IPS-15b (cell line): ENCODE results near the gene SPNS3.

Source experiments
- H3K27me3 ChIP-seq: one replicate; pipeline ENCODE4 v1.6.1; 2013; ENCODE audit warnings: low read length; ENCODE audit not compliant: control insufficient read depth, insufficient read depth
- H3K36me3 ChIP-seq: one replicate; pipeline ENCODE4 v1.6.1; 2013; ENCODE audit warnings: low read length; ENCODE audit not compliant: control insufficient read depth, insufficient read depth
- H3K4me1 ChIP-seq: one replicate; pipeline ENCODE4 v1.6.1; 2013; ENCODE audit warnings: mild to moderate bottlenecking, low read length; ENCODE audit not compliant: control insufficient read depth, insufficient read depth
- H3K4me3 ChIP-seq: one replicate; pipeline ENCODE4 v1.5.1; 2013; ENCODE audit warnings: low read depth, low read length
- H3K9ac ChIP-seq: one replicate; pipeline ENCODE4 v1.6.1; 2013; ENCODE audit warnings: low read depth, mild to moderate bottlenecking, low read length
- H3K9me3 ChIP-seq: one replicate; pipeline ENCODE4 v1.6.1; 2013; ENCODE audit warnings: mild to moderate bottlenecking, low read length; ENCODE audit not compliant: control insufficient read depth, insufficient read depth

The SPNS3 gene

GRCh38 chr17:4476511-4477070 is 42.9 kb downstream of the SPNS3 start:
- no peaks in the 10 kb centered on the region for H3K36me3 ChIP-seq
- no peaks in the 10 kb centered on the region for H3K27me3 ChIP-seq
- H3K9me3 ChIP-seq = no peaks in the 10 kb centered on the region
- H3K4me3 ChIP-seq = no peak overlapping the region
- H3K4me1 ChIP-seq = no peaks in the 10 kb centered on the region
- no peak overlapping the region for H3K9ac ChIP-seq

GRCh38 chr17:4477255-4477791 is 43.6 kb downstream of the SPNS3 start:
- Histone ChIP-seq H3K9ac (no peak overlapping the region), H3K27me3 (no peaks in the 10 kb centered on the region), H3K36me3 (no peaks in the 10 kb centered on the region), H3K4me1 (no peaks in the 10 kb centered on the region), H3K9me3 (no peaks in the 10 kb centered on the region), H3K4me3 (no peak overlapping the region)

DNA sequence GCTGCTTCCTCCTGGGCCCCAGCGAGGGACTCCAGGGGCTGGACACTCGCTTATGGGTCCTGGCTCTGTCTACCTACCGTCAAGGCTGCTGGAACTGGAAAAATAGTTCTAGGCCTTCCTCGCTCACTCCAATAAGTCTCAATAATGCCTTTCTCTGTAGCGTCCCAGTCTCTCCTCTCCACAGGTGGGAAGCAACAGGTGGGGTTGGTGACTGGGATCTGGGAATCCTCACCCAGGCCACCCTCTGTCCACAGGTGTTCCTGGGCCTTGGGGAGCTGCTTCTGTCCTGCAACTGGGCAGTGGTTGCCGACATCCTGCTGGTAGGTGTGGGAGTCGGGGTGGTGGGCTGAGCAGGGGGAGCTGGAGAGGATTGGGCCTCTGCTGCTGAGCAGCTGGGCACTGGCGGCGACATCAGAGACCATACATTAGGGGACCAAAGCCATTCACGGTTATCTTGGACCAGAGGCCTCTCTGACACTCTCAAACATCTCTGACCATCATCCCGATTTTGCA is 44.6 kb downstream of the SPNS3 start:
- no peak overlapping the region for H3K9ac ChIP-seq
- no peaks in the 10 kb centered on the region for H3K27me3 ChIP-seq
- no peak overlapping the region for H3K4me3 ChIP-seq
- no peaks in the 10 kb centered on the region for H3K36me3 ChIP-seq
- no peaks in the 10 kb centered on the region for H3K9me3 ChIP-seq
- H3K4me1 ChIP-seq = no peaks in the 10 kb centered on the region

DNA sequence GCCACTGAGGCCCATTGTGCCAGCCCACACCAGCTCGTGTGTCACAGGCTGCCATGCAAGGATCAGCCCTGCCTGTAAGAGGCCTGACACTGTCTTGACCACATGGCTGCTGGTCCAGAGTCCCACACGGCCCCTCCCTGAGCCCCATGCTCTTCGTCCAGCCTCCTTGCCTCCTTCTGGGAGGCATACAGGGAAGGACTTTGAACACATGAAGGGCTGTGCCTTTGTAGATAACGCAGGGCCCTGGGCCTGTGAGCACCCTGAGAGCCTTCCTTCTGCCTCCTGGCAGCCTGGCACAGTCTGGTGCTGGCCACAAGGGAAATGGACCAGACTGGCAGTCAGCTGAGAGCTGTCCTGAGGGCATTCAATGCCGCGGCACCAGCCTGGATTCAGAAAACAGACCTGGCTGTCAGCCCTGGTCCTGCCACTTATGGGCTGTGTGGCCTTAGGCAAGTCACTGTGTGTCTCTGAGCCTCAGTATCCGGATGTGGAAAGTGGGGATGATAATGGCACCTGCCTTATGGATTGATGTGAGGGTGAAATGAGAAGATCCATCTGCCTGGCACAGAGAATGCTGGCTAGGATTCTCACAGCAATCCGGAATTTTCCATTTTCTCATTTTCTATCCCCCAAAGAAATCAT is 45.7 kb downstream of the SPNS3 start:
- H3K36me3 ChIP-seq = no peaks in the 10 kb centered on the region
- no peaks in the 10 kb centered on the region for H3K27me3 ChIP-seq
- H3K9me3 ChIP-seq = no peaks in the 10 kb centered on the region
- H3K9ac ChIP-seq = no peak overlapping the region
- no peak overlapping the region for H3K4me3 ChIP-seq
- no peaks in the 10 kb centered on the region for H3K4me1 ChIP-seq

- no peaks in the 10 kb centered on the region for H3K4me1 ChIP-seq
These were observed 46.4 kb downstream of the SPNS3 start for GRCh38 chr17:4479982-4480751.

DNA sequence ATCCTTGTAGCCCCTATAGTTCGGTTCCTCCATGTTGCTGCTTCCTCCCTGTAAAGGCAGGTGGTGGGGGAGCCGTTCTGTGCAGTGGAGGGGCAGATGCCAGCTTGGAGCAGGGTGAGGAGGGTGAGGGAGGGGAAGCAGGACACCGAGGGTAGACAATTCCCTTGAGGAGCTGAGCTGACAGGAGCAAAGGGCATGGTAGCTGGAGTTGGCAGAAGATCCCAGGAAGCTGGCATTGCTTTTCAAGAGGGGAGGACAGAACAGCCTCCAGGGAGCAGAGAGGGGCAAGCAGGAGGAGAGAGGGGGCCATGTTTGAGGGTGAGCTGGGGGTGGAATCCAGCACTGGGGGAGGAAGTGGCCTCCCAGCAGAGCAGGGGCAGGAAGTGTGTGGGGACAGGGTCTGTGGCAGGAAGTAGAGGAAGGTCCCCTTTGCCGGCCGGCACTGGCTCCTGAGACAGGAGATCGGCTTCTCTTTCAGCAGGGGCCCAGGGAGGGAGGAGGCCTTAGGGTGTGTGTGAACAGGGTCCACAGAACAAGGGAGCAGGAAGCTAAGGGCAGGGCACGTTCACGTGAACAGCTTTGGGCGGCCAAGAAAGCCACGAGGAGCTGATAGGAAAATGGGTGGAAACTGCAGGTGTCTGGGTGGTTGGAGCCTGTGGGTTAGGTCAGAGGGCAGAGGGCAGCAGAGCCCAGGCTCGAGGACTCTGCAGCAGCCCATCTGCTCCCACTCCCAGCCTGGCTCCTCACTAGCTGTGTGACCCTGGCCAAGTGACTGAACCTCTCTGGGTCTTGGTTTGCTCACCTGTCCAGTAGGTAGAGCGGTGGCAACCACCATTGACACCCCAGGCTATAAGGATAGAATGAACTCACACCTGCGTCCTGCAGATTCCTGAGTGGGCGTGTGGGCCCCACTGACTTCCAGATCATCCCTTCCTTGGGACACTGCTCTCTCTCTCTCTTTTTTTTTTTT is 47.5 kb downstream of the SPNS3 start:
- no peaks in the 10 kb centered on the region for H3K4me1 ChIP-seq
- H3K9me3 ChIP-seq = no peaks in the 10 kb centered on the region
- no peaks in the 10 kb centered on the region for H3K36me3 ChIP-seq
- no peaks in the 10 kb centered on the region for H3K27me3 ChIP-seq
- no peak overlapping the region for H3K4me3 ChIP-seq
- H3K9ac ChIP-seq = no peak overlapping the region

More at GRCh38 chr17:4479982-4480751, 46.4 kb downstream of the SPNS3 start:
- H3K36me3 ChIP-seq = no peaks in the 10 kb centered on the region
- no peak overlapping the region for H3K4me3 ChIP-seq
- H3K27me3 ChIP-seq = no peaks in the 10 kb centered on the region
- H3K9me3 ChIP-seq = no peaks in the 10 kb centered on the region
- H3K9ac ChIP-seq = no peak overlapping the region

GRCh38 chr17:4482338-4483011 is 48.7 kb downstream of the SPNS3 start:
- Histone ChIP-seq H3K27me3 (no peaks in the 10 kb centered on the region), H3K4me3 (no peak overlapping the region), H3K9me3 (no peaks in the 10 kb centered on the region), H3K9ac (no peak overlapping the region), H3K36me3 (no peaks in the 10 kb centered on the region), H3K4me1 (no peaks in the 10 kb centered on the region)

DNA sequence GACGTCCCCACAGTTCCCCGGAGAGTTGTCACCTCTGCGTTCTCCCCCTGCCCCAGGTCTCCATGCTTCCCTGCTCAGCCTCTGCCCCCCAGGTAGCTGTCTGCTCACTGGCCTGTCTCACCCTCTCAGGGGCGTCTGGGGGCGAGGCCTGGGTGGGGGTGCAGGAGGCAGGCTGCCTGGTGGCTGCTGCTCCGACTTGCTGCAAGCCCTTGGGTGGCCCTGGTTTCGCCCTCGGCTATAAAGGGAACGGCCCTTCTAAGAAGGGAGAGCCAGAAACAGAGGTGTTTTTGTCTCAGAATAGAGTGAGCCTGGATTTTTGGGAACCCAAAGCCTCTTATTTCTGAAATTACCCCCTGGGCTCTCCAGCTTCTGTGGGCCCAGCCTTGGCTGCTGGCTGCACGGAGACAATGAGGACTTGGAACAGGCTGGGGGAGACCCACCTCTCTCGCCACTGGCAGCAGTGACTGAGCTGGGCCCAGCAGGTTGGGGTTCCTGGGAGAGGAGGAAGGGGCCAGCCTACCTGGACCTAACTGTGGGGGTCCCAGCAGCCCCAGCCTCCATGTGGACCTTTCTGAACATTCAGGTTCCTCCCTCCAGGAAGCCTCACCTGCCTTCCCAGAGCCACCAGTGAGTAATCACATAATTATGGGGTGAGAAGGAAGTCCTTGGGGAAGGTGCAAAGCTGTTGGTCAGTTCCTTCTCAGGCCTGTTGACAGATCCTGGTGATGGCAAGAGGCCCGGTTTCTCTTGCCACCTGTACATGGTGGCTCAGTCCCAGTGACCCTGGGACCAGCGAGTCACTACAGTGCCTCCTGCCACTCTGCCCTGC is 49.5 kb downstream of the SPNS3 start:
- no peaks in the 10 kb centered on the region for H3K9me3 ChIP-seq
- no peaks in the 10 kb centered on the region for H3K27me3 ChIP-seq
- no peaks in the 10 kb centered on the region for H3K4me1 ChIP-seq
- H3K36me3 ChIP-seq = no peaks in the 10 kb centered on the region
- H3K9ac ChIP-seq = no peak overlapping the region
- H3K4me3 ChIP-seq = no peak overlapping the region

- H3K9ac ChIP-seq = no peak overlapping the region
- no peaks in the 10 kb centered on the region for H3K27me3 ChIP-seq
- no peaks in the 10 kb centered on the region for H3K9me3 ChIP-seq
- no peaks in the 10 kb centered on the region for H3K36me3 ChIP-seq
- no peaks in the 10 kb centered on the region for H3K4me1 ChIP-seq
- no peak overlapping the region for H3K4me3 ChIP-seq
These were observed 52.2 kb downstream of the SPNS3 start for GRCh38 chr17:4485676-4486646.
